Measurements from ENCODE around the gene FCN1. TPM values are rescaled to one million over a fixed set of nuclear protein-coding genes. Genes with fewer than 3 reads are reported as not detected.

FCN1 gene
- total and polyA plus RNA-seq, 10 of the 15 experiments (the other 5 are each of a cell fraction or from before 2014, with no cell fraction given) = 0.08 TPM; not detected in 9

- Histone ChIP-seq H3K36me3 (ENCODE audit: control insufficient read depth in 2 of 2, insufficient read depth in 2 of 2, low read length in 1 of 2) (no peaks in the 10 kb centered on the region), H3K9me3 (replicated peaks; ENCODE audit: control insufficient read depth, insufficient read depth, low read length) (no peaks in the 10 kb centered on the region), H2AFZ (ENCODE audit: control insufficient read depth, low read depth, low read length) (peak overlapping the region; percentile 28; the same call in 1 of the 2 replicates), H3K4me3 (peak overlapping the region; percentile 66), H4K20me1 (ENCODE audit: control insufficient read depth, insufficient read depth) (no peaks in the 10 kb centered on the region), H3K4me2 (ENCODE audit: control insufficient read depth, insufficient read depth) (peak overlapping the region; percentile 91), H3K79me2 (ENCODE audit: control insufficient read depth, insufficient read depth, low read length) (peaks cover 18% of the 10 kb centered on the region), H3K27me3 (replicated peaks in 1 of 2; ENCODE audit: control insufficient read depth in 2 of 2, insufficient read depth in 2 of 2, low read length in 1 of 2) (no peaks in the 10 kb centered on the region), H3K4me1 (ENCODE audit: control insufficient read depth, insufficient read depth, low read length) (peaks cover 85% of the 10 kb centered on the region), H3K9ac (ENCODE audit: control insufficient read depth, insufficient read depth, low read length) (peak overlapping the region; percentile 24; the same call in 1 of the 2 replicates), H3K27ac (ENCODE audit: control insufficient read depth, insufficient read depth) (peak overlapping the region; percentile 55; the same call in 1 of the 2 replicates)
- ChIA-PET SMC1A (ENCODE audit: uncharacterized antibody, unreplicated experiment) (interaction anchor here (0.7 to 4.1 kb wide), 2 partner anchors 74 to 1601 kb away, joined by 3 to 15 read pairs; no protein-coding TSS in a partner anchor), POLR2A (no interaction called here), CTCF (interaction anchor here (1.0 to 1.4 kb wide), 2 partner anchors 50 to 74 kb away, joined by 3 to 5 read pairs; no protein-coding TSS in a partner anchor), RAD21 (ENCODE audit: unreplicated experiment) (no interaction called here)
- in situ Hi-C loops (cut with MboI) = no loop called here
- WGBS (ENCODE audit: insufficient coverage, insufficient replicate concordance, low lambda C conversion rate, missing lambda C conversion rate) = 0% methylated on average over 5 of the region's 5 CpGs
- FAIRE-seq (no peak), DNase-seq (ENCODE audit: low read depth, low spot score) (no peak), ATAC-seq (no peak)
- TF ChIP-seq GATAD2B (conservative IDR thresholded peaks at IDR 0.05; ENCODE audit: low read depth) = no peak
- TF ChIP-seq BHLHE40 (IDR thresholded peaks at IDR 0.05; ENCODE audit: borderline replicate concordance in 1 of 2, low read depth in 2 of 2, low read length in 1 of 2) = peak in 1 of 2 experiments; percentile 73; a peak in 2 of 4 replicates
- TF ChIP-seq SP1 (IDR thresholded peaks at IDR 0.05; ENCODE audit: low read depth, low read length) = no peak
- TF ChIP-seq PAX5 (IDR thresholded peaks at IDR 0.05; ENCODE audit: borderline replicate concordance, low read depth, low read length) = no peak
- TF ChIP-seq HDGF (IDR thresholded peaks at IDR 0.05) = no peak
- TF ChIP-seq MLLT1 (IDR thresholded peaks at IDR 0.05) = no peak
- no peak for TF ChIP-seq EGR1 (IDR thresholded peaks at IDR 0.05; ENCODE audit: borderline replicate concordance in 1 of 2, low read depth in 2 of 2, low read length in 2 of 2)
- intact Hi-C loops (cut with micrococcal nuclease; ENCODE audit: unreplicated experiment) = no loop called here
- no TSS peak for BruUV-seq (replicated peaks)
These were observed 14.9 kb upstream of the FCN1 start for GRCh38 chr9:134932606-134933005.

Data from GM12878 (cell line).